ENCODE measurements around the gene TLE4. TPM values are rescaled to one million over a fixed set of nuclear protein-coding genes. Genes with fewer than 3 reads are reported as not detected.
A peak's percentile ranks its signal among the peaks of the same experiment; 100 is the strongest.

TLE4 gene
- total and polyA plus RNA-seq, 2 of the 13 experiments (the other 11 are each of a cell fraction or from before 2014, with no cell fraction given), result 2.0 to 2.3 TPM

- TF ChIP-seq FOXC1 (CRISPR knock-in tag; IDR thresholded peaks at IDR 0.05; ENCODE audit: borderline replicate concordance), result no peak
Measured at GRCh38 chr9:79591458-79591857, 19.7 kb downstream of the TLE4 start (continued).

- no peak overlapping the region for H3K4me3 ChIP-seq (replicated peaks in 1 of 3; ENCODE audit: insufficient read depth in 1 of 3, low read depth in 2 of 3, low read length in 3 of 3)
- H3K36me3 ChIP-seq (replicated peaks in 1 of 2; ENCODE audit: control insufficient read depth in 1 of 2, insufficient read depth in 2 of 2, low read length in 2 of 2), result no peaks in the 10 kb centered on the region
- no peaks in the 10 kb centered on the region for H3K27me3 ChIP-seq (ENCODE audit: control insufficient read depth in 1 of 2, insufficient read depth in 2 of 2, low read length in 2 of 2)
- no peaks in the 10 kb centered on the region for H3K9me3 ChIP-seq (ENCODE audit: low read length)
- no peak overlapping the region for H3K4me2 ChIP-seq (ENCODE audit: low read depth, low read length)
- BruUV-seq (replicated peaks), result no TSS peak
- in situ Hi-C loops (cut with HindIII; ENCODE audit: extremely low pct_ligation_motif_present, low pct_unique_long_range_greater_than_20kb) (no loop called here), intact Hi-C loops (cut with micrococcal nuclease; ENCODE audit: unreplicated experiment) (no loop called here)
- no peak overlapping the region for H2AFZ ChIP-seq (ENCODE audit: low read length)
- 68% methylated on average over 4 of the region's 4 CpGs for WGBS (ENCODE audit: low lambda C conversion rate)
- H3K9ac ChIP-seq (ENCODE audit: insufficient read depth, low read depth, low read length), result no peak overlapping the region
- H4K20me1 ChIP-seq (ENCODE audit: insufficient read depth, low read length), result no peaks in the 10 kb centered on the region
- DNase-seq (ENCODE audit: low spot score) (no peak), FAIRE-seq (no peak), ATAC-seq (no peak)
- no peak for TF ChIP-seq ZNF292 (CRISPR knock-in tag; IDR thresholded peaks at IDR 0.05; ENCODE audit: borderline replicate concordance, low read depth)
- no peak for TF ChIP-seq FUBP1 (CRISPR knock-in tag; IDR thresholded peaks at IDR 0.05; ENCODE audit: borderline replicate concordance)
- no peak for TF ChIP-seq AKNA (CRISPR knock-in tag; IDR thresholded peaks at IDR 0.05; ENCODE audit: borderline replicate concordance)
- no peak for TF ChIP-seq ZNF354B (CRISPR knock-in tag; IDR thresholded peaks at IDR 0.05)
- TF ChIP-seq MLXIP (CRISPR knock-in tag; IDR thresholded peaks at IDR 0.05; ENCODE audit: borderline replicate concordance), result no peak
- TF ChIP-seq SOX13 (IDR thresholded peaks at IDR 0.05), result no peak
- TF ChIP-seq SOX13 (CRISPR knock-in tag; conservative IDR thresholded peaks at IDR 0.05 in 1 of 2, IDR thresholded peaks at IDR 0.05 in 1 of 2), result peak in 1 of 2 experiments; percentile 55; a peak in 1 of 4 replicates
- TF ChIP-seq POGZ (CRISPR knock-in tag; IDR thresholded peaks at IDR 0.05), result no peak
- 0 out of 2 replicates have a peak, but pooled peaks have one; percentile 29 for TF ChIP-seq CEBPB (IDR thresholded peaks at IDR 0.05; ENCODE audit: borderline replicate concordance, low read depth, low read length)
- TF ChIP-seq NRL (CRISPR knock-in tag; IDR thresholded peaks at IDR 0.05; ENCODE audit: borderline replicate concordance), result no peak
- TF ChIP-seq TAF1 (CRISPR knock-in tag; IDR thresholded peaks at IDR 0.05), result no peak
- H3K27ac ChIP-seq (ENCODE audit: extremely low read length, insufficient read depth, low read length), result no peak overlapping the region
- POLR2A ChIA-PET, result no interaction called here
- H3K79me2 ChIP-seq (ENCODE audit: insufficient read depth, low read length), result no peaks in the 10 kb centered on the region
- H3K4me1 ChIP-seq (ENCODE audit: insufficient read depth, low read length), result no peaks in the 10 kb centered on the region
- CTCF ChIA-PET (ENCODE audit: low intra/inter-chr PET ratio, low total read pairs), result no interaction called here
Measured at GRCh38 chr9:79592726-79593493, 21.1 kb downstream of the TLE4 start.

All from HepG2 (cell line).